Loucy (cell line): ENCODE results near the gene ACOT8.

ENCODE experiments used
- H2AFZ ChIP-seq: fragments of 200-600 bp; sonication (generic); 2 replicates; pipeline ENCODE4 v1.6.0; 2016; ENCODE audit warnings: antibody characterized with exemption, mild to moderate bottlenecking, low read length, moderate library complexity
- H3F3A ChIP-seq: fragments of 200-600 bp; 2 replicates; pipeline ENCODE4 v1.6.0; 2016; ENCODE audit warnings: antibody characterized with exemption, low read depth, mild to moderate bottlenecking
- H3K27me3 ChIP-seq: fragments of 200-600 bp; sonication (generic); 2 replicates; pipeline ENCODE4 v1.6.1; 2014; ENCODE audit warnings: low read length, mild to moderate bottlenecking; ENCODE audit not compliant: insufficient read depth, poor library complexity, severe bottlenecking
- H3K36me3 ChIP-seq: fragments of 200-600 bp; sonication (generic); 2 replicates; pipeline ENCODE4 v1.6.1; 2016; ENCODE audit warnings: low read length; ENCODE audit not compliant: insufficient read depth
- H3K4me1 ChIP-seq: fragments of 200-600 bp; sonication (generic); 2 replicates; pipeline ENCODE4 v1.5.1; 2014; ENCODE audit warnings: low read length, mild to moderate bottlenecking; ENCODE audit not compliant: insufficient read depth, poor library complexity, severe bottlenecking
- H3K4me2 ChIP-seq: fragments of 200-600 bp; sonication (generic); 2 replicates; pipeline ENCODE4 v1.6.0; 2014; ENCODE audit warnings: antibody characterized with exemption, low read length, low read depth, mild to moderate bottlenecking; ENCODE audit not compliant: poor library complexity, severe bottlenecking
- H3K4me3 ChIP-seq: fragments of 200-600 bp; sonication (generic); 2 replicates; pipeline ENCODE4 v1.5.1; 2014; ENCODE audit warnings: low read length, mild to moderate bottlenecking, mixed read lengths; ENCODE audit not compliant: poor library complexity, severe bottlenecking
- H3K79me2 ChIP-seq: fragments of 200-600 bp; sonication (generic); 2 replicates; pipeline ENCODE4 v1.6.1; 2014; ENCODE audit warnings: low read length; ENCODE audit not compliant: insufficient read depth
- H3K9ac ChIP-seq: fragments of 200-600 bp; sonication (generic); 2 replicates; pipeline ENCODE4 v1.6.0; 2014; ENCODE audit warnings: mild to moderate bottlenecking, low read depth, low read length, moderate library complexity; ENCODE audit not compliant: poor library complexity, severe bottlenecking
- H3K9me2 ChIP-seq: fragments of 200-600 bp; sonication (generic); replicated peaks from 2 replicates; pipeline ENCODE4 v1.6.1; 2016; ENCODE audit warnings: low read depth, low read length, mixed read lengths
- H3K9me3 ChIP-seq: fragments of 200-600 bp; sonication (generic); 2 replicates; pipeline ENCODE4 v1.6.1; 2014; ENCODE audit warnings: mild to moderate bottlenecking, antibody characterized with exemption, low read length, low read depth; ENCODE audit not compliant: insufficient read depth
- H4K20me1 ChIP-seq: fragments of 200-600 bp; sonication (generic); 2 replicates; pipeline ENCODE4 v1.6.0; 2014; ENCODE audit warnings: antibody characterized with exemption, low read length, mild to moderate bottlenecking; ENCODE audit not compliant: insufficient read depth, poor library complexity, severe bottlenecking
- CTCF ChIP-seq: fragments of 200-600 bp; sonication (generic); conservative IDR thresholded peaks from 2 replicates; pipeline ENCODE4 v1.5.1; 2014; ENCODE audit warnings: mild to moderate bottlenecking, antibody characterized with exemption, low read length
- EZH2phosphoT487 ChIP-seq: fragments of 200-600 bp; IDR thresholded peaks from 2 replicates; pipeline ENCODE4 v1.6.1; 2018; ENCODE audit warnings: antibody characterized with exemption, mild to moderate bottlenecking, moderate library complexity, borderline replicate concordance

The ACOT8 gene

GRCh38 chr20:45861221-45862075 lies 4.3 kb upstream of the ACOT8 start:
- Histone ChIP-seq H3K9me2 (no peaks in the 10 kb centered on the region), H3K4me3 (no peak overlapping the region), H3F3A (no peaks in the 10 kb centered on the region), H3K9ac (no peak overlapping the region), H3K27me3 (no peaks in the 10 kb centered on the region), H3K9me3 (no peaks in the 10 kb centered on the region), H3K79me2 (peaks cover 24% of the 10 kb centered on the region), H3K36me3 (no peaks in the 10 kb centered on the region), H4K20me1 (peaks cover 3% of the 10 kb centered on the region), H3K4me2 (peak overlapping the region; percentile 17), H2AFZ (no peak overlapping the region), H3K4me1 (peaks cover 26% of the 10 kb centered on the region)
- TF ChIP-seq CTCF (no peak), EZH2phosphoT487 (no peak)

- Histone ChIP-seq H3K4me1 (peaks cover 33% of the 10 kb centered on the region), H3K79me2 (peaks cover 32% of the 10 kb centered on the region), H3K9me2 (no peaks in the 10 kb centered on the region), H2AFZ (no peak overlapping the region), H3K4me3 (no peak overlapping the region), H4K20me1 (peaks cover 3% of the 10 kb centered on the region), H3K36me3 (no peaks in the 10 kb centered on the region), H3K4me2 (peak overlapping the region; percentile 17), H3K9me3 (no peaks in the 10 kb centered on the region), H3F3A (no peaks in the 10 kb centered on the region), H3K9ac (no peak overlapping the region), H3K27me3 (no peaks in the 10 kb centered on the region)
- TF ChIP-seq EZH2phosphoT487 (no peak), CTCF (no peak)
Observed at GRCh38 chr20:45860560-45861220, 3.5 kb upstream of the ACOT8 start.

GRCh38 chr20:45859916-45860315 lies 2.7 kb upstream of the ACOT8 start:
- Histone ChIP-seq H3K4me1 (peaks cover 38% of the 10 kb centered on the region), H2AFZ (no peak overlapping the region), H3K9me3 (no peaks in the 10 kb centered on the region), H3K4me3 (no peak overlapping the region), H3F3A (no peaks in the 10 kb centered on the region), H3K9me2 (no peaks in the 10 kb centered on the region), H3K27me3 (no peaks in the 10 kb centered on the region), H4K20me1 (peaks cover 3% of the 10 kb centered on the region), H3K36me3 (no peaks in the 10 kb centered on the region), H3K79me2 (peaks cover 35% of the 10 kb centered on the region), H3K9ac (no peak overlapping the region), H3K4me2 (peak overlapping the region; percentile 91)
- TF ChIP-seq EZH2phosphoT487 (no peak), CTCF (no peak)
